Activated T-cell treated with anti-CD3 and anti-CD28 coated beads, Interleukin-2, amount 50 U/mL, for 48 hours (primary cell): ENCODE data around the gene COL9A2.

ENCODE experiments used
- DNase-seq, 2 experiments: peaks; one replicate each; pipeline ENCODE4 v3.0.0-alpha.2; 2020

The COL9A2 gene

DNA sequence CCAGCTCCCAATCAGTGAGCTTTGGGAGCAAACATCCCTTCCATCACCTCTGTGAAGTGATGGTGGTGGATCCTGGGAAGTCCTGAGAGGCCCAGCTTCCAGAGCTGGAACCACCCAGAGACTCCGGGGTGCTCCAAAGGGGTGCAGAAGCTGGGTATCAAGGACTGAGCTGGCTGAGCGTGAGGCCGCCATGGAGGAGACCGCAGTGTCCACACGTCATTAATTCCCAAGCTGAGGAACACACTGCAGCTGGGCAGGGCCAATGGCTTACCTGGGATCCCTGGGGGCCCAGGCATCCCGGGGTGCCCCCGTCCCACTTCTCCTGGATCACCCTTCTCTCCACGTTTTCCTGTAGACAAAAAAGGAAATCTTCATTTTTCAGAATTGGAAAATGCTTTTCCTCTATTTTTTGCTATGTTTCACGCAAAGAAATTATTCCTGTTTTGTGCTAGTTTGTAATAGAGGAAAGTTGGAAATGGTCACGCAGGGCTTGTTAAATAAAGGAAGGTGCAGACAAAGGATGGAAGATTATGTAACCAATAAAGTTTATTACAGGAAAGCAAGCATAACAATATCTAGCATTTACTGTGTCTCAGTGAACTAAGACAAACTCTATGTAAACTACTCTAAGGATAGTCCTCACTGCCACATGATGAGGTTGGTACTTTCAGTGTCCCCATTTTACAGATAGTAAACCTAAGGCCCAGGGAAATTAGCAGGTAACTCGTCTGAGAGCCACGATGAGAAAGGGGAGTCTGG lies 15.4 kb downstream of the COL9A2 start:
- DNase-seq, result no peak

DNA sequence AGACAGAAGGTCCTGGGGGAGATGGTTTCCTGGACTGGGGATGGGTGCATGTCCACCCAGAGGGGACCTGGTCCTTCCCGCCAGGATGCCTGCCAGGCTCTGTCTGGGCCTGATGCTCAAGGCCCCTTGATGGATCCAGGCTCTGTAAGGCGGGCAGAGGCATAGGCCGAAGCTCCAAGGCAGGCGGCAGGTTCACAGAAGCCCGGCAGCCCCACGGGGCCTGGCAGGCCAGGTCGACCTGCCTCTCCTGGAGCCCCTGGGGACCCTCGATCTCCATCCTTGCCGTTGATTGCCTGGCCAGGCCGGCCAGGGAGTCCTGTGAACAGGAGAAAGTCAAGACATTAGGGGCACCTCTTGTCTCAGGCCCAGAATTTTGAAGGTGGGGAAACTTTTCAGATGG lies 16.0 kb downstream of the COL9A2 start:
- no peak for DNase-seq

DNA sequence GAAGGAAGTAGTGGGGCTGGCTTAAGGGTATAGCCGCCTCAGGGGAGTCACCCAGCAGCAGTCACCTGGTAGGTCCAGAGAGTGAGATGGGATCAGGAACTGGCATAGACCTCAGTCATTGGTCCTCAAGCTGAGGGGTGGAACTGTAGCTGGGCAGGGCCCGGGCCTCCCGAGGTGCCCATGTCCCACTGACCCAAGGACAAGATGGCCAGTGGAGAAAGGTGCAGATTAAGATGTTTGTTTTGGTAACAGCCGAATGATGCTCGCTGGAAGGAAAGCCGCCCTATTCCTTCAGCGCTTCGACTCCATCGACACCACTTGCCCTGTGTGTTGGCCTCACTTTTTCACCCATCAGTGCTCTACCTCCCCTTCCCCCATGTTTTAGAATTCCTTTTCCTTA lies 16.4 kb downstream of the COL9A2 start:
- DNase-seq, result no peak

- DNase-seq, result peak in 1 of 2 experiments; percentile 9
Measured at GRCh38 chr1:40300249-40300567, 16.9 kb downstream of the COL9A2 start.

DNA sequence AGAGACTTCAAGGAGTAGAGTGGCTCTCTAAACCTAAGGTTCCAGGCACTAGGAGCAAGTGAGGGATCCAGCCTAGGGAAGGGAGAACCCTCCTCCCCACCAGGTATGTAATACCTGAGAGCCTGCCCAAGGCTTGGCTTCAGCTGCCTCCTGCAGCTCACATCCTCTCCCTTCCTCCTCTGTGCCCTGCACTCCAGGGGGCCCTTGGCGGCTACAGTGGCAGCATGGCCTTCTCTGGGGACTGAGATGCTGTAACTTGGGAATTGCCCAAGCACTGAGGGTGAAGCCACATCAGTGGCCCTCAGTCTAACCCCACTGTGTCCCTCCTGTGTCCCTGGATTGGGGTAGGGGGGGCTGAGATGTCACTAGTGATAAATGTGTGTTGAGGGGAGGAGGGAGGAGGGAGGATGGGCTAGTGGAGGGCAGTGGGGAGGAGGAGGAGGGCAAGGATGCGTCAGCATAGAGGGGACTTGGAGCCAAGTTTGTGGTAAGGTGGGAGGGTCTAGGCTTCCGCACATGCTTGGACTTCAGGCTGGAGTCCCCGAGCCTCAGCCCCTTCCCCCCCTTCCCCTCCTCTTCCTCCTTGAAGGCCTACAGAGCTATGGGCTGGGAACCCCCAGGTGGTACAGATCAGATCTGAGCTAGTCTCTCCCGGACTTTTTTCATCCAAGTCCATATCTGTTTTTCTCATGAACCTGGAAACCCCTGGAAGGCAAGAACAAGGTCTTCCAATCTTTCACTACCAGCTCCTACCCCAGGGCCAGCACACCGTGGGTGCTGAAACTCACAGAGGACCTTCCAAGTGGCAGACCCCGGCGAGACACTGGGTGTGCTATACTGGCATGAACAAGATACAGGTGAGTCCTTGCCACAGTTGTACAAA lies 17.5 kb downstream of the COL9A2 start:
- no peak for DNase-seq

- DNase-seq, result no peak
Measured at GRCh38 chr1:40291293-40291692, 25.8 kb downstream of the COL9A2 start.

DNA sequence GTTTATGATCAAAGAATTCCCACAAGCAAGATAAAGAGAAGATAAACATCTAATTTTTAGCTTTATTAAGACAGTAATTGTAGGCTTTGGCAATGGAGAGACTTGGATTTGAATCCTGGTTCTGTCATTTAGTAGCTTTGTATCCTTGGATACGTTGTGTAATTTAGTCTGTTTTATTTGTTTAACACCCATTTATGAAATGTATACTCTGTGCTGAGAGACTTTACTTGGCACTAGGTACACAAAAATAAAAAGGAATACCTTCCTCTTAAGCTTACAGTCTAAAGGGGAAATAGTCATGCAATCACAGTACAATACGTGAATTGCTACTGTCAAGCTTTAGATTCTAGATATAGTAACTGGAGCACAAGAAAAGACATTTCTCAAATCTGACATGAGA lies 35.2 kb downstream of the COL9A2 start:
- no peak for DNase-seq

DNA sequence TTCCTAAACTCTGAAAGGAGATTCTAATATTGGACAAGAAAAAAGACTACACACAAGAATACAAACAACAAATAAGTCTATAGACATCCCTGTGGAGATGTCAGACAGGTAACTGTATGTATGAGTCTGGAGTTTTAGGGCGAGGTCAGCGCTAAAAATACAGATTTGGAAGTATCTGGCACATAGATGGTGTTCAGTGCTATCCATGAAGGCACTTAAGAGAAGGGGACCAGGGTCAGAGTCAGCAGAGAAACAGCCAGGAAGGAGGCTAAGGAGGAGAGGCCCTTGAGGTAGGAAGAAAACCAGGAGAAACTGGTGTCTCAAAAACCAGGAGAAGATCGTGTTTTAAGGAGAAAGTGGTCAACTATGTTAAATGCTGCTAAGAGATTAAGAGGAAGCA lies 41.0 kb downstream of the COL9A2 start:
- no peak for DNase-seq

DNA sequence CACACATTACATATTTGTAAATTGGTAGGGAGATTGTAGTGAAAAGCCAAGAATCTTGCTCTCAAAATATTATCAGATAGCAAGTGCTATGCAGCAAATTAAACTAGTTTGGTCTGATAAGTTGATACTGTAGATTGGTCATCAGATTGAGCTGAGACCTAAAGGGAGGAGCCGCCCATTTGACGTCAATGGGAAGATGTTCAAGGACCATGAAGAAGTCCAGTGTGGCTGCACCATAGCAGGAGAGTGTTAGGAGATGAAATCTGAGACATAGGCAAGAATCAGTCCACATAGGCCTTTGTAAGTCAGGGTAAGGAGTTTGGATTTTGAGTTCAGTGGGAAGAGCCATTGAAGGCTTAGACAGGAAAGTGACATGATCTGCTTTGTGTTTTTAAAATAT lies 42.8 kb downstream of the COL9A2 start:
- no peak for DNase-seq

DNA sequence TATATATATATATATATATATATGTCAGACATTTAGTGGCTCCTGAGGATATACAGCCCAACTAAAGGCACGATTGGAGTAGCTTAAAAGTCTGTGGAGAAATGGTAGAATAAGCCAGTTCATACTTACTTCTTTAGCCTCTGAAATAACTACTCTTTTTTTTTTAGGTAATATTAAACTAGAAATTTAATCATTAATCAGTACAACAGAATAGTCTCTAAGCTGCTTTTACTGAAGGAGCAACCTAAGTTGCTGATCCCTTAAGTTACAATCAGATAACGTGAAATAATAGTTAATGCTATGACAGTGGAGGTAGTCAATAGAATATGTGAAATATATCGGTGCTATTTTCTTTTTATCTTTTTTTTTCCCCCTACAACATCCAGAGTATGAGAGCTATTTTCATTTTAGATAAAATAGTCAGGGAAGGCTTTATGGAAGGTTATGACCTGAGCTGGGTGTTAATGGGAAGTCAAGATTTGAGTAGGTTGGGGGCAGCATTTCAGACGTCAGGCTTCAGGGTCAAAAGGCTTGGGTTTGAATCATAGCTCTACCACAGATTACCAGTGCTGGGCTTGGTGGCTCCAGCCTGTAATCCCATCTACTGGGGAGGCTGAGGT lies 43.4 kb downstream of the COL9A2 start:
- DNase-seq, result no peak

GRCh38 chr1:40272653-40273213 lies 44.4 kb downstream of the COL9A2 start:
- no peak for DNase-seq

DNA sequence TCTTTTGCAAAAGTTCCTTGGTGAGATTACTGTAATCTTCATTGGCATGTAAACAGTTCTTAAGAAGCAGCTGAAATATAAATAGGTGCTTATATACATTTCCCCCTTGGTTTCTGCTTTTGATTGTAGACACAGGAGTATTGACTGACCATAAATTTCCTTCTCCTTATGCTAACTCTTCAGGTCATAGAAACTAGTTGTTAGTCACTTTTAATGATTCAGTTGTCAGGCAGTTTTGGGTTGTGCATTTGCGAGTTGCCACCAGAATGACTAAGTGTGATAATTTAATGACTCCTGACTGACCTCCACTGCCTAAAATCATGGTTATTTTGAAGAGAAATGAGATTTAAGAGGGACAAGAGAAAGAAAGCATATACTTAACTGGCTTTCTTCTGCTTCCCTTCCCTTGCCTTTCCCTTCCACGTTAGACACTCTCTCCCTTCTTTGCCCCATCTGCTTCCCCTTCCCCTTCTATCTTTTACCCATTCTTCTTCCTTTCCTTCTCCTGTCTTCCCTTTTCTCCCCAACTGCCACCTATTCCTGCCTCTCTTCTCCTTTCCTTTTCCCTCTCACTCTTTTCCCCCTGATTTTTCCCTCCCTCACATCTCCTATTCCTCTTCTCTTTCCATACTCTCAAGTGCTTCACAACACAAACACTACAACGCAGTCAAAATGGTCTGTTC lies 46.8 kb downstream of the COL9A2 start:
- no peak for DNase-seq

DNA sequence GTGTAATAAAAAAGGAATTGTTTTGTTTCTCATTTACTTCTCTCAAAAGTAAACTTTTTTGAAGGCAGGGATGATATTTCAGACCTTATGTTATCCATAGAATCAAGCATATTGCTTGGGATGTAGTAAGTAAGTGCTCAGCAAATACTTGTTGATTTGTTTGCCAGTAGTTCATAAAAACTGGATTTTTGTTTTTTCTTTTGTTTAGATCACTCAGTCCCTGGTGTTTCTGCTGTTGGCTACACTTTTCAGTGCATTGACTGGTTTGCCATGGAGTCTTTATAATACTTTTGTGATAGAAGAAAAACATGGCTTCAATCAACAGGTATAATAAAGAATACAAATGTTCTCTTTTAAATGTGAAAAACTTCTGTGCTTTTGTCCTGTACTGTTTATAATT lies 48.9 kb downstream of the COL9A2 start:
- DNase-seq, result no peak

- no peak for DNase-seq
Measured at GRCh38 chr1:40267767-40268187, 49.3 kb downstream of the COL9A2 start.

DNA sequence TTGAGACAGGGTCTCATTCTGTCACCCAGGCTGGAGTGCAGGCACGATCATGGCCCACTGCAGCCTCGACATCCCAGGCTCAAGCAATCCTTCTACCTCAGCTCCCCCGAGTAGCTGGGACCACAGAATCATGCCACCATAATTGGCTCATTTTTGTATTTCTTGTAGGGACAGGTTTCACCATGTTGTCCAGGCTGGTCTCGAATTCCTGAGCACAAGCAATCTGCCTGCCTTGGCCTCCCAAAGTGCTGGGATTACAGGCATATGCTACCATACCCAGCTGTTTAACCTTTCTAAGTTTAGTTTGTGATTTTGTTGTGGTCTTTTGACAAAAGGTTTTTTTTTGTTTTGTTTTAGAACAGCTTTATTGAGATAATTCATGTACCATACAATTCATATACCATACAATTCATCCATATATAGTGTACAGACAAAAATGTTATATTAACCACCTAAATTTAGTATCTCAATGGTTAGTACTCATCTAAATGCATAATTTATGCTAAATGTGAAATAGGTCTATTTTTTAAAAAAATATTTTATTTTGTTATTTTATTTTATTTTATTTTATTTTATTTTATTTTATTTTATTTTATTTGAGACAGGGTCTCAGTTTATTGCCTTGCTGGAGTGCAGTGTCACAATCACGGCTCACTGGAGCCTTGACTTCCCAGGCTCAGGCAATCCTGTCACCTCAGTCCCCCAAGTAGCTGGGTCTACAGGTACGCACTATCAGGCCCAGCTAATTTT lies 50.1 kb downstream of the COL9A2 start:
- DNase-seq, result no peak

GRCh38 chr1:40265919-40266318 lies 51.2 kb downstream of the COL9A2 start:
- DNase-seq, result no peak

GRCh38 chr1:40265298-40265697 lies 51.8 kb downstream of the COL9A2 start:
- no peak for DNase-seq

DNA sequence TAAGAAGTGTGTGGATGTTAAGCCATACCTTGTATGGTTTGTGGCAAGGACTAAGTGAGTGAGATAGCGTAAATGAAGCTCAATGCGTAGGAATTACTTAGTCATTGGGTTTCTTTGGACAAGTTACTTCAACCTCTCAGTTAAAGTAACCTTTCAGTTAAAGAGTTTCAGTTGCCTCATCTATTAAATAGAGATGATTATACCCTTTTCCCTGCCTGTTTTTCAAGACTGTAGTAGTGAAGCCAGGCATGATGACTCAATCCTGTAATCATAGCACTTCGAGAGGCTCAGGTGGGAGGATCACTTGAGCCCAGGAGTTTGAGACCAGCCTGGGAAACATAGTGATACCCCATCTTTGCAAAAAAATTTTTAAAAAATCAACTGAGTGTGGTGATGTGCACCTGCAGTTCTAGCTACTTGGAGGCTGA lies 52.7 kb downstream of the COL9A2 start:
- peak; percentile 45 to 53 for DNase-seq

DNA sequence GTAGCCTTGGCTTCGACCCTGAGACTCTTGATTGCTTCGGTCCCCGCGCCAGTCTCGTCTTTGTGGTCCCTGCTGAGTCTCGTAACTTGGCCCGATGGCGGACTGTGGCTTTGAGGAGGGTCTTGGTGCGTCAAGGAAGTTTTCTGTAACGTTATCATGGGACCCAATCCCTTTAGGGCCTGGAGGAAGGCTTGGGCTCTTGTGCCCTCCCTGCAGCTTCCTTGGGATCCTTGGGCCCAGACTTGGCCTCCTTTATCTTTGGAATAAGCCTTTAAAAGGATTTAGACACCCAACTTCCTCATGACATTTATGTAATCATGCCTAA lies 58.7 kb downstream of the COL9A2 start:
- DNase-seq, result no peak

- DNase-seq, result peak; percentile 97
Measured at GRCh38 chr1:40257688-40258444, 59.2 kb downstream of the COL9A2 start, which contains the start of gene ZMPSTE24. ZMPSTE24 (plus strand) TSS chr1:40258236; CDS start chr1:40258272, 36 bp downstream.

- no peak for DNase-seq
Measured at GRCh38 chr1:40257313-40257687, 59.8 kb downstream of the COL9A2 start.
